Liver (tissue), 3 donors: ENCODE results near the gene STX12.

Experiments
- EGR1 ChIP-seq, 2 donors: IDR thresholded peaks; 2 replicates each; pipeline ENCODE4 v1.6.1; 2016 to 2018; ENCODE audit warnings: antibody characterized with exemption in 2 of 2, low read depth in 2 of 2
- FOXA1 ChIP-seq: IDR thresholded peaks from 2 replicates; pipeline ENCODE4 v1.6.1; 2016; ENCODE audit warnings: antibody characterized with exemption
- GABPA ChIP-seq, 2 donors: IDR thresholded peaks in 1 of 2; conservative IDR thresholded peaks in 1 of 2; 2 replicates each; pipeline ENCODE4 v1.6.1; 2016; ENCODE audit warnings: antibody characterized with exemption in 2 of 2, mild to moderate bottlenecking in 1 of 2, moderate library complexity in 1 of 2
- JUND ChIP-seq, 2 donors: IDR thresholded peaks; 2 replicates each; pipeline ENCODE4 v1.6.1; 2016; ENCODE audit warnings: antibody characterized with exemption in 2 of 2
- NR2F2 ChIP-seq: IDR thresholded peaks from 2 replicates; pipeline ENCODE4 v1.6.1; 2016; ENCODE audit warnings: antibody characterized with exemption
- RAD21 ChIP-seq, 2 donors: IDR thresholded peaks; 2 replicates each; pipeline ENCODE4 v1.6.1; 2016; ENCODE audit warnings: antibody characterized with exemption in 2 of 2, mild to moderate bottlenecking in 2 of 2
- SP1 ChIP-seq: IDR thresholded peaks from 2 replicates; pipeline ENCODE4 v1.6.1; 2018; ENCODE audit warnings: antibody characterized with exemption, mild to moderate bottlenecking
- TAF1 ChIP-seq: conservative IDR thresholded peaks from 2 replicates; pipeline ENCODE4 v1.6.1; 2016; ENCODE audit warnings: antibody characterized with exemption, mild to moderate bottlenecking
- YY1 ChIP-seq: IDR thresholded peaks from 2 replicates; pipeline ENCODE4 v1.6.1; 2016; ENCODE audit warnings: antibody characterized with exemption, mild to moderate bottlenecking
- TF ChIP-seq, protein P1 (sequence below): fragments of 150-350 bp; IDR thresholded peaks from 2 replicates; pipeline ENCODE4 v1.5.1; 2017; ENCODE audit warnings: improper control_type of control experiment, low read depth, low read length; ENCODE audit not compliant: missing input control
- TF ChIP-seq, protein P2 (sequence below): IDR thresholded peaks from 2 replicates; pipeline ENCODE4 v1.6.1; 2016; ENCODE audit warnings: antibody characterized with exemption, mild to moderate bottlenecking
- TF ChIP-seq, protein P3 (sequence below): IDR thresholded peaks from 2 replicates; pipeline ENCODE4 v1.6.1; 2016; ENCODE audit warnings: antibody characterized with exemption
- TF ChIP-seq, protein P4 (sequence below): IDR thresholded peaks from 2 replicates; pipeline ENCODE4 v1.6.1; 2016; ENCODE audit warnings: antibody characterized with exemption
- TF ChIP-seq, protein P5 (sequence below): IDR thresholded peaks from 2 replicates; pipeline ENCODE4 v1.6.1; 2016; ENCODE audit warnings: antibody characterized with exemption
- donor health status: healthy.
- donor health status: healthy.

DNA sequence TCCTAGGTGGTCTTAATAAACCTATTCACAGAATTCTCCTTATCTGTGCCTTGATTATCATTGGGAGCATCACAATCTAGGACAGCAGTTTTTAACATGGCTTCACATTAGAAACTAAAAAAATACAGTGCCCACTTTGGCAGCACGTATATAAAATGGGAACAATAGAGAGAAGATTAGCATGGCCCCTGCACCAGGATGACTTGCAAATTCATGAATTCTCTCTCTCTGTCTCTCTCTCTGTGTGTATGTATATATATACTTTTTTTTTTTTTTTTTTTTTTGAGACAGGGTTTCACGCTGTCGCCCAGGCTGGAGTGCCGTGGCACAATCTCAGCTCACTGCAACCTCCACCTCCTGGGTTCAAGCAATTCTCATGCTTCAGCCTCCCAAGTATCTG is 51.4 kb downstream of the STX12 start:
- TF ChIP-seq, protein P1, sequence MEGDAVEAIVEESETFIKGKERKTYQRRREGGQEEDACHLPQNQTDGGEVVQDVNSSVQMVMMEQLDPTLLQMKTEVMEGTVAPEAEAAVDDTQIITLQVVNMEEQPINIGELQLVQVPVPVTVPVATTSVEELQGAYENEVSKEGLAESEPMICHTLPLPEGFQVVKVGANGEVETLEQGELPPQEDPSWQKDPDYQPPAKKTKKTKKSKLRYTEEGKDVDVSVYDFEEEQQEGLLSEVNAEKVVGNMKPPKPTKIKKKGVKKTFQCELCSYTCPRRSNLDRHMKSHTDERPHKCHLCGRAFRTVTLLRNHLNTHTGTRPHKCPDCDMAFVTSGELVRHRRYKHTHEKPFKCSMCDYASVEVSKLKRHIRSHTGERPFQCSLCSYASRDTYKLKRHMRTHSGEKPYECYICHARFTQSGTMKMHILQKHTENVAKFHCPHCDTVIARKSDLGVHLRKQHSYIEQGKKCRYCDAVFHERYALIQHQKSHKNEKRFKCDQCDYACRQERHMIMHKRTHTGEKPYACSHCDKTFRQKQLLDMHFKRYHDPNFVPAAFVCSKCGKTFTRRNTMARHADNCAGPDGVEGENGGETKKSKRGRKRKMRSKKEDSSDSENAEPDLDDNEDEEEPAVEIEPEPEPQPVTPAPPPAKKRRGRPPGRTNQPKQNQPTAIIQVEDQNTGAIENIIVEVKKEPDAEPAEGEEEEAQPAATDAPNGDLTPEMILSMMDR, result no peak
- TF ChIP-seq GABPA (IDR thresholded peaks at IDR 0.05 in 1 of 2, conservative IDR thresholded peaks at IDR 0.05 in 1 of 2), result no peak
- TF ChIP-seq, protein P2, sequence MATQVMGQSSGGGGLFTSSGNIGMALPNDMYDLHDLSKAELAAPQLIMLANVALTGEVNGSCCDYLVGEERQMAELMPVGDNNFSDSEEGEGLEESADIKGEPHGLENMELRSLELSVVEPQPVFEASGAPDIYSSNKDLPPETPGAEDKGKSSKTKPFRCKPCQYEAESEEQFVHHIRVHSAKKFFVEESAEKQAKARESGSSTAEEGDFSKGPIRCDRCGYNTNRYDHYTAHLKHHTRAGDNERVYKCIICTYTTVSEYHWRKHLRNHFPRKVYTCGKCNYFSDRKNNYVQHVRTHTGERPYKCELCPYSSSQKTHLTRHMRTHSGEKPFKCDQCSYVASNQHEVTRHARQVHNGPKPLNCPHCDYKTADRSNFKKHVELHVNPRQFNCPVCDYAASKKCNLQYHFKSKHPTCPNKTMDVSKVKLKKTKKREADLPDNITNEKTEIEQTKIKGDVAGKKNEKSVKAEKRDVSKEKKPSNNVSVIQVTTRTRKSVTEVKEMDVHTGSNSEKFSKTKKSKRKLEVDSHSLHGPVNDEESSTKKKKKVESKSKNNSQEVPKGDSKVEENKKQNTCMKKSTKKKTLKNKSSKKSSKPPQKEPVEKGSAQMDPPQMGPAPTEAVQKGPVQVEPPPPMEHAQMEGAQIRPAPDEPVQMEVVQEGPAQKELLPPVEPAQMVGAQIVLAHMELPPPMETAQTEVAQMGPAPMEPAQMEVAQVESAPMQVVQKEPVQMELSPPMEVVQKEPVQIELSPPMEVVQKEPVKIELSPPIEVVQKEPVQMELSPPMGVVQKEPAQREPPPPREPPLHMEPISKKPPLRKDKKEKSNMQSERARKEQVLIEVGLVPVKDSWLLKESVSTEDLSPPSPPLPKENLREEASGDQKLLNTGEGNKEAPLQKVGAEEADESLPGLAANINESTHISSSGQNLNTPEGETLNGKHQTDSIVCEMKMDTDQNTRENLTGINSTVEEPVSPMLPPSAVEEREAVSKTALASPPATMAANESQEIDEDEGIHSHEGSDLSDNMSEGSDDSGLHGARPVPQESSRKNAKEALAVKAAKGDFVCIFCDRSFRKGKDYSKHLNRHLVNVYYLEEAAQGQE, result no peak
- TF ChIP-seq RAD21 (IDR thresholded peaks at IDR 0.05), result no peak
- no peak for TF ChIP-seq SP1
- TF ChIP-seq, protein P3, sequence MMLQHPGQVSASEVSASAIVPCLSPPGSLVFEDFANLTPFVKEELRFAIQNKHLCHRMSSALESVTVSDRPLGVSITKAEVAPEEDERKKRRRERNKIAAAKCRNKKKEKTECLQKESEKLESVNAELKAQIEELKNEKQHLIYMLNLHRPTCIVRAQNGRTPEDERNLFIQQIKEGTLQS, result no peak
- TF ChIP-seq JUND (IDR thresholded peaks at IDR 0.05), result no peak
- no peak for TF ChIP-seq YY1
- TF ChIP-seq, protein P4, sequence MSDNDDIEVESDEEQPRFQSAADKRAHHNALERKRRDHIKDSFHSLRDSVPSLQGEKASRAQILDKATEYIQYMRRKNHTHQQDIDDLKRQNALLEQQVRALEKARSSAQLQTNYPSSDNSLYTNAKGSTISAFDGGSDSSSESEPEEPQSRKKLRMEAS, result no peak
- no peak for TF ChIP-seq FOXA1
- TF ChIP-seq NR2F2, result no peak
- TF ChIP-seq TAF1, result no peak
- TF ChIP-seq, protein P5, sequence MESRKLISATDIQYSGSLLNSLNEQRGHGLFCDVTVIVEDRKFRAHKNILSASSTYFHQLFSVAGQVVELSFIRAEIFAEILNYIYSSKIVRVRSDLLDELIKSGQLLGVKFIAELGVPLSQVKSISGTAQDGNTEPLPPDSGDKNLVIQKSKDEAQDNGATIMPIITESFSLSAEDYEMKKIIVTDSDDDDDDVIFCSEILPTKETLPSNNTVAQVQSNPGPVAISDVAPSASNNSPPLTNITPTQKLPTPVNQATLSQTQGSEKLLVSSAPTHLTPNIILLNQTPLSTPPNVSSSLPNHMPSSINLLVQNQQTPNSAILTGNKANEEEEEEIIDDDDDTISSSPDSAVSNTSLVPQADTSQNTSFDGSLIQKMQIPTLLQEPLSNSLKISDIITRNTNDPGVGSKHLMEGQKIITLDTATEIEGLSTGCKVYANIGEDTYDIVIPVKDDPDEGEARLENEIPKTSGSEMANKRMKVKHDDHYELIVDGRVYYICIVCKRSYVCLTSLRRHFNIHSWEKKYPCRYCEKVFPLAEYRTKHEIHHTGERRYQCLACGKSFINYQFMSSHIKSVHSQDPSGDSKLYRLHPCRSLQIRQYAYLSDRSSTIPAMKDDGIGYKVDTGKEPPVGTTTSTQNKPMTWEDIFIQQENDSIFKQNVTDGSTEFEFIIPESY, result no peak
- no peak for TF ChIP-seq EGR1 (IDR thresholded peaks at IDR 0.05; ENCODE audit: low read depth in 2 of 2)
